Panc1 (cell line): ENCODE data around the gene UBL4A. TPM values are rescaled to one million over a fixed set of nuclear protein-coding genes. Genes with fewer than 3 reads are reported as not detected.

ENCODE experiments used
- ATAC-seq: fragments of 200-7000 bp; cut with Tn5 transposase; 2 replicates; pipeline ENCODE4 v1.9.1; 2020; ENCODE audit warnings: mild to moderate bottlenecking, moderate library complexity
- BruUV-seq: library from RNA; stranded (reverse); fragments of 400-500 nt; replicated peaks from 2 replicates; lab custom pipeline; 2021; lab: Mats Ljungman, UMichigan
- CTCF ChIA-PET: fragments of 300-600 bp; sonication (Branson Sonifier 250); formaldehyde crosslinking; loops from one replicate; lab custom pipeline; 2022; ENCODE audit warnings: antibody characterized with exemption; lab: Charles Lee
- POLR2A ChIA-PET: fragments of 300-600 bp; sonication (Branson Sonifier 250); formaldehyde crosslinking; loops from one replicate; lab custom pipeline; 2022; ENCODE audit warnings: antibody characterized with exemption; lab: Charles Lee
- DNase-seq: peaks from one replicate; pipeline ENCODE4 v3.0.0-alpha.2; 2010; ENCODE audit warnings: low read depth, low spot score
- H3K27ac ChIP-seq: 2 replicates; pipeline ENCODE4 v1.5.1; 2011; ENCODE audit warnings: mild to moderate bottlenecking, low read length, inconsistent platforms
- H3K27me3 ChIP-seq: fragments of 200-500 bp; sonication (Bioruptor generic); 2 replicates; pipeline ENCODE4 v1.6.0; 2014; ENCODE audit warnings: low read length, inconsistent platforms; ENCODE audit not compliant: control insufficient read depth, insufficient read depth
- H3K36me3 ChIP-seq: fragments of 200-500 bp; sonication (Bioruptor generic); 2 replicates; pipeline ENCODE4 v1.5.1; 2014; ENCODE audit warnings: inconsistent platforms, mild to moderate bottlenecking, low read length, moderate library complexity; ENCODE audit not compliant: control insufficient read depth, insufficient read depth
- H3K4me1 ChIP-seq: 2 replicates; pipeline ENCODE4 v1.5.1; 2011; ENCODE audit warnings: inconsistent platforms, mild to moderate bottlenecking, low read length, moderate library complexity; ENCODE audit not compliant: control insufficient read depth, insufficient read depth
- H3K4me3 ChIP-seq, 2 experiments: 2 replicates each; pipeline ENCODE4 v1.5.1; 2011 to 2012; ENCODE audit warnings: low read depth in 2 of 2, low read length in 2 of 2, mild to moderate bottlenecking in 2 of 2, inconsistent platforms in 1 of 2, moderate library complexity in 1 of 2
- H3K9me3 ChIP-seq: fragments of 200-500 bp; sonication (Bioruptor generic); 2 replicates; pipeline ENCODE4 v1.5.1; 2014; ENCODE audit warnings: low read depth, mild to moderate bottlenecking, inconsistent platforms, low read length, moderate library complexity; ENCODE audit not compliant: control insufficient read depth, insufficient read depth
- CTCF ChIP-seq: fragments of 450-650 bp; IDR thresholded peaks from 2 replicates; pipeline ENCODE4 v1.5.1; 2017; ENCODE audit warnings: mild to moderate bottlenecking
- POLR2AphosphoS5 ChIP-seq: IDR thresholded peaks from 2 replicates; pipeline ENCODE4 v1.6.1; 2012; ENCODE audit warnings: mild to moderate bottlenecking, low read depth, low read length, moderate library complexity
- REST ChIP-seq, 2 experiments: IDR thresholded peaks; 2 replicates each; pipeline ENCODE4 v1.6.1; 2011 to 2012; ENCODE audit warnings: low read depth in 2 of 2, control low read depth in 1 of 2, low read length in 1 of 2, mild to moderate bottlenecking in 1 of 2, moderate library complexity in 1 of 2; ENCODE audit not compliant: insufficient read depth in 1 of 2
- SIN3A ChIP-seq: IDR thresholded peaks from 2 replicates; pipeline ENCODE4 v1.6.1; 2012; ENCODE audit warnings: low read depth, mild to moderate bottlenecking, low read length, moderate library complexity, borderline replicate concordance; ENCODE audit not compliant: insufficient read depth
- TCF7L2 ChIP-seq: IDR thresholded peaks from 2 replicates; pipeline ENCODE4 v1.6.1; 2011; ENCODE audit warnings: mild to moderate bottlenecking, low read depth, low read length, inconsistent platforms
- in situ Hi-C: cut with HindIII; loops from 2 replicates; pipeline ENCODE4 v1.10.0; 2016; ENCODE audit warnings: low sequenced_read_pairs, low pct_unique_long_range_greater_than_20kb
- intact Hi-C: fragments of 100-400 bp; cut with micrococcal nuclease; formaldehyde crosslinking; loops from one replicate; pipeline ENCODE4 v1.10.0; 2022; ENCODE audit not compliant: unreplicated experiment
- total RNA-seq: library from RNA; stranded (reverse); gene quantifications from one replicate; pipeline ENCODE4 v1.2.1, GENCODE V29; 2021; ENCODE audit not compliant: unreplicated experiment

UBL4A gene
- total RNA-seq, 1 experiment from 2014 or later = 65.4 TPM

DNA sequence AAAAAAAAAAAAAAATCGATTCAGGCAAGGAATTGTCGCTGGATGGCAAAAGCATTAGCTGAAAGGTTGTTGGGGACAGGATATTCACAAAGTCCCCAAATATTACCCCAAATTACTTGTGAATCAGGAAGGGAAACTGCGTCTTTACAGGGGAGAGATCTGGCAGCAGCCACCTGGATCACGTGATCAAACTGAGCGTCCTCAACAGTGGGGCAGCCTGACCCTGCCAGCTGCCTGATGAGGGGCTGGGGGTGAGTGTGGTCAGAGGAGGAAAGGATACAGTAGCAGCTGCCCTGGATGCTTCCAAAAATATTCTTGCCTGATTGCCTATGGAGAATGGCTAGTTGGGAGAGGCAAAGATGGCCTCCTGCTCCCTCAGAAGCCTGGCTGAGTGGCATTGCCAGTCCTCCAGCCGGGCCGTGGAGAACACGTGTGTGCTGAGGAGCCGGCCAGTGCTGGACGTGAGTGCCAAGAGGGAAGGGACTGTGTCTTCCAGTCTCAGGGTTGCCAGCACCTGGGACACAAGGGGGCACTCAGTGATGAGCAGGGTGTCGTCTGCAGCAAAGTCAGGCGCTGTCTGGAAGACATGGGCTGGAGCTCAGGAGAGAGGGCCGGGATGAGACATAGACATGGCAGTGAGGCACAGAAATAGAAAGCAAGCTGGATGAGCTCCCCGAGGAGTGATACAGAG is 4.4 kb downstream of the UBL4A start:
- no TSS peak for BruUV-seq
- ChIA-PET POLR2A (no interaction called here), CTCF (interaction anchor here (1.3 kb wide), 1 partner anchor 109 kb away, joined by 12 read pairs; no protein-coding TSS in a partner anchor)
- H3K36me3 ChIP-seq = no peaks in the 10 kb centered on the region
- in situ Hi-C loops = no loop called here
- no peak overlapping the region for H3K27ac ChIP-seq
- peaks cover 28% of the 10 kb centered on the region for H3K4me1 ChIP-seq
- no peak overlapping the region for H3K4me3 ChIP-seq
- no peak for ATAC-seq
- intact Hi-C loops = no loop called here
- DNase-seq = no peak
- no peaks in the 10 kb centered on the region for H3K27me3 ChIP-seq
- H3K9me3 ChIP-seq = no peaks in the 10 kb centered on the region
- no peak for TF ChIP-seq REST (IDR thresholded peaks at IDR 0.05; ENCODE audit: insufficient read depth in 1 of 2, low read depth in 2 of 2, low read length in 1 of 2)

GRCh38 chrX:154481195-154481594 is 5.2 kb downstream of the UBL4A start:
- TF ChIP-seq POLR2AphosphoS5 = no peak
- TF ChIP-seq SIN3A = no peak
- no peak for TF ChIP-seq CTCF
- TF ChIP-seq REST (IDR thresholded peaks at IDR 0.05; ENCODE audit: insufficient read depth in 1 of 2, low read depth in 2 of 2, low read length in 1 of 2) = no peak
- TF ChIP-seq TCF7L2 = no peak
- POLR2A ChIA-PET = interaction anchor here (0.7 kb wide), 1 partner anchor 8 kb away, joined by 5 read pairs; no protein-coding TSS in a partner anchor
- CTCF ChIA-PET = interaction anchor here (1.3 kb wide), 1 partner anchor 108 kb away, joined by 12 read pairs; no protein-coding TSS in a partner anchor
- H3K27ac ChIP-seq = no peak overlapping the region
- BruUV-seq = no TSS peak
- H3K36me3 ChIP-seq = no peaks in the 10 kb centered on the region
- DNase-seq (no peak), ATAC-seq (no peak)
- peaks cover 31% of the 10 kb centered on the region for H3K4me1 ChIP-seq
- intact Hi-C loops = no loop called here
- in situ Hi-C loops = no loop called here
- H3K27me3 ChIP-seq = no peaks in the 10 kb centered on the region
- H3K9me3 ChIP-seq = no peaks in the 10 kb centered on the region
- H3K4me3 ChIP-seq = no peak overlapping the region
